SK-N-SH (cell line): ENCODE data around the gene SH3D19. TPM values are rescaled to one million over a fixed set of nuclear protein-coding genes. Genes with fewer than 3 reads are reported as not detected.

Source experiments
- CTCF ChIA-PET: fragments of 300-600, 350-600 bp; formaldehyde crosslinking; extraction: SDS; loops from one replicate; lab custom pipeline; 2021; lab: Yijun Ruan, JAX
- POLR2A ChIA-PET: fragments of 350-600 bp; sonication (Branson Sonifier 250); formaldehyde crosslinking; extraction: SDS; loops from one replicate; lab custom pipeline; 2020; ENCODE audit warnings: antibody characterized with exemption, inconsistent platforms; lab: Yijun Ruan, JAX
- DNase-seq: peaks from one replicate; pipeline ENCODE4 v3.0.0; 2012
- H2AFZ ChIP-seq: fragments of 200-600 bp; sonication (generic); 2 replicates; pipeline ENCODE4 v1.8.1; 2016; ENCODE audit warnings: antibody characterized with exemption, mild to moderate bottlenecking, low read depth
- H3F3A ChIP-seq: fragments of 200-600 bp; sonication (generic); replicated peaks from 2 replicates; pipeline ENCODE3; 2016; ENCODE audit warnings: antibody characterized with exemption, mild to moderate bottlenecking; ENCODE audit not compliant: insufficient read depth
- H3K27ac ChIP-seq, 2 experiments: fragments of 200-500 bp in 1 of 2; fragments of 200-600 bp in 1 of 2; sonication (Bioruptor generic) in 1 of 2; sonication (generic), shearing (Covaris generic) in 1 of 2; 2 replicates each; pipeline versions ENCODE4 v1.5.1 to v1.6.1; 2014 to 2016; ENCODE audit warnings: low read depth in 2 of 2, inconsistent platforms in 1 of 2, low read length in 1 of 2, mild to moderate bottlenecking in 1 of 2, mixed read lengths in 1 of 2
- H3K27me3 ChIP-seq: fragments of 200-600 bp; sonication (generic), shearing (Covaris generic); 2 replicates; pipeline ENCODE4 v1.6.1; 2016; ENCODE audit warnings: mixed run types; ENCODE audit not compliant: insufficient read depth
- H3K36me3 ChIP-seq, 2 experiments: fragments of 200-500 bp in 1 of 2; fragments of 200-600 bp in 1 of 2; sonication (Bioruptor generic) in 1 of 2; sonication (generic) in 1 of 2; replicated peaks in 1 of 2; 2 replicates each; pipeline versions ENCODE3 to v1.5.1; 2014 to 2016; ENCODE audit warnings: low read length in 1 of 2, mild to moderate bottlenecking in 1 of 2; ENCODE audit not compliant: insufficient read depth in 2 of 2, control insufficient read depth in 1 of 2
- H3K4me1 ChIP-seq, 2 experiments: fragments of 200-500 bp in 1 of 2; fragments of 200-600 bp in 1 of 2; sonication (Bioruptor generic) in 1 of 2; sonication (generic), shearing (Covaris generic) in 1 of 2; 2 replicates each; pipeline versions ENCODE4 v1.5.1 to v1.6.1; 2014 to 2016; ENCODE audit warnings: low read depth in 1 of 2, low read length in 1 of 2, mixed run types in 1 of 2; ENCODE audit not compliant: insufficient read depth in 2 of 2, control insufficient read depth in 1 of 2
- H3K4me2 ChIP-seq: fragments of 200-600 bp; sonication (generic), shearing (Covaris generic); 2 replicates; pipeline ENCODE4 v1.6.1; 2017; ENCODE audit warnings: mixed run types
- H3K4me3 ChIP-seq, 2 experiments: fragments of 200-500 bp in 1 of 2; fragments of 200-600 bp in 1 of 2; sonication (Bioruptor generic) in 1 of 2; sonication (generic), shearing (Covaris generic) in 1 of 2; 2 replicates each; pipeline versions ENCODE4 v1.5.1 to v1.8.1; 2014 to 2016; ENCODE audit warnings: low read depth in 2 of 2, inconsistent platforms in 1 of 2, low read length in 1 of 2, mild to moderate bottlenecking in 1 of 2, mixed read lengths in 1 of 2, moderate library complexity in 1 of 2
- H3K79me2 ChIP-seq: fragments of 200-600 bp; sonication (generic); 2 replicates; pipeline ENCODE4 v1.8.1; 2017; ENCODE audit warnings: mild to moderate bottlenecking; ENCODE audit not compliant: insufficient read depth
- H3K9ac ChIP-seq: fragments of 200-600 bp; sonication (generic); 2 replicates; pipeline ENCODE4 v1.6.1; 2017; ENCODE audit warnings: mixed run types
- H3K9me2 ChIP-seq: fragments of 200-600 bp; sonication (generic); 2 replicates; pipeline ENCODE4 v1.6.1; 2017; ENCODE audit warnings: mixed run types
- H3K9me3 ChIP-seq: fragments of 200-600 bp; sonication (generic); 2 replicates; pipeline ENCODE4 v1.6.1; 2017; ENCODE audit warnings: mixed run types, mild to moderate bottlenecking, moderate library complexity
- H4K20me1 ChIP-seq: fragments of 200-600 bp; sonication (generic); 2 replicates; pipeline ENCODE4 v1.6.1; 2017; ENCODE audit warnings: mild to moderate bottlenecking, mixed run types; ENCODE audit not compliant: insufficient read depth
- CHD2 ChIP-seq: fragments of 150-350 bp; IDR thresholded peaks from 2 replicates; pipeline ENCODE4 v1.6.1; 2018; ENCODE audit warnings: low read length; ENCODE audit not compliant: partially characterized antibody
- ELF1 ChIP-seq: IDR thresholded peaks from 2 replicates; pipeline ENCODE4 v1.4.0; 2012
- FOSL2 ChIP-seq: IDR thresholded peaks from 2 replicates; pipeline ENCODE4 v1.4.0; 2012; ENCODE audit warnings: low read depth, mild to moderate bottlenecking, moderate library complexity, borderline replicate concordance
- GABPA ChIP-seq: IDR thresholded peaks from 2 replicates; pipeline ENCODE4 v1.4.0; 2012; ENCODE audit warnings: low read depth, mild to moderate bottlenecking
- MAX ChIP-seq: IDR thresholded peaks from 2 replicates; pipeline ENCODE4 v1.4.0; 2012; ENCODE audit warnings: low read depth
- NFIC ChIP-seq: IDR thresholded peaks from 2 replicates; pipeline ENCODE4 v1.4.0; 2012; ENCODE audit warnings: borderline replicate concordance
- PBX3 ChIP-seq: IDR thresholded peaks from 2 replicates; pipeline ENCODE4; 2012
- POLR2AphosphoS5 ChIP-seq: IDR thresholded peaks from 2 replicates; pipeline ENCODE4 v1.6.1; 2012; ENCODE audit warnings: low read depth, low read length
- RAD21 ChIP-seq: IDR thresholded peaks from 2 replicates; pipeline ENCODE4 v1.6.1; 2012; ENCODE audit warnings: mild to moderate bottlenecking, low read length
- RCOR1 ChIP-seq: fragments of 150-350 bp; IDR thresholded peaks from 2 replicates; pipeline ENCODE4 v1.6.1; 2017; ENCODE audit warnings: antibody characterized with exemption, low read length
- REST ChIP-seq: IDR thresholded peaks from 2 replicates; pipeline ENCODE4 v1.6.1; 2012; ENCODE audit warnings: mild to moderate bottlenecking, low read depth, low read length, moderate library complexity
- RXRA ChIP-seq: IDR thresholded peaks from 2 replicates; pipeline ENCODE4 v1.4.0; 2012; ENCODE audit warnings: low read depth, mild to moderate bottlenecking, borderline replicate concordance
- TCF12 ChIP-seq: IDR thresholded peaks from 2 replicates; pipeline ENCODE4 v1.4.0; 2012
- USF1 ChIP-seq: IDR thresholded peaks from 2 replicates; pipeline ENCODE4 v1.4.0; 2012; ENCODE audit warnings: low read depth, borderline replicate concordance
- YY1 ChIP-seq: IDR thresholded peaks from 2 replicates; pipeline ENCODE4 v1.4.0; 2012; ENCODE audit warnings: low read depth, mild to moderate bottlenecking
- WGBS: methylation state at CpG from one replicate; pipeline ENCODE4 v1.1.6; 2017; ENCODE audit warnings: low lambda C conversion rate; 5-methylcytosine and 5-hydroxymethylcytosine counted together
- polyA plus RNA-seq, 3 experiments: library from polyadenylated mRNA; depleted of rRNA; stranded (reverse); fragments of >200 nt; gene quantifications; 2 replicates each; pipeline ENCODE4 v1.2.3, GENCODE V29; 2012

The SH3D19 gene
- polyA plus RNA-seq, 1 of the 3 experiments (the other 2 are of a cell fraction): 7.1 TPM

GRCh38 chr4:151133311-151133710, 192.1 kb downstream of the SH3D19 start:
- Histone ChIP-seq H3K9ac (no peak overlapping the region), H3K4me3 (no peak overlapping the region), H3K36me3 (peaks cover 31 to 59% of the 10 kb centered on the region in 2 experiments), H3K4me1 (no peaks in the 10 kb centered on the region), H3K4me2 (no peak overlapping the region), H3K27me3 (no peaks in the 10 kb centered on the region), H3K9me2 (no peaks in the 10 kb centered on the region), H3K9me3 (no peaks in the 10 kb centered on the region), H2AFZ (no peak overlapping the region), H3F3A (peaks cover 3% of the 10 kb centered on the region), H4K20me1 (no peaks in the 10 kb centered on the region), H3K79me2 (no peaks in the 10 kb centered on the region), H3K27ac (no peak overlapping the region)
- 94% methylated on average over 5 of the region's 5 CpGs for WGBS
- TF ChIP-seq TCF12 (no peak), YY1 (no peak), USF1 (no peak), PBX3 (no peak), RAD21 (no peak), FOSL2 (no peak), NFIC (no peak), CHD2 (no peak), RXRA (no peak), RCOR1 (no peak), POLR2AphosphoS5 (no peak), ELF1 (no peak), GABPA (no peak), REST (no peak), MAX (no peak)
- CTCF ChIA-PET: interaction anchor here (0.7 kb wide), 1 partner anchor 77 kb away, joined by 3 read pairs; no protein-coding TSS in a partner anchor
- POLR2A ChIA-PET: no interaction called here
- DNase-seq: no peak
